ENCODE measurements around the gene LKAAEAR1. TPM values are rescaled to one million over a fixed set of nuclear protein-coding genes. Genes with fewer than 3 reads are reported as not detected.

The LKAAEAR1 gene
- total RNA-seq, 3 donors from 2014 or later (not counting 1 experiment from before 2014, with no cell fraction given): not detected

DNA sequence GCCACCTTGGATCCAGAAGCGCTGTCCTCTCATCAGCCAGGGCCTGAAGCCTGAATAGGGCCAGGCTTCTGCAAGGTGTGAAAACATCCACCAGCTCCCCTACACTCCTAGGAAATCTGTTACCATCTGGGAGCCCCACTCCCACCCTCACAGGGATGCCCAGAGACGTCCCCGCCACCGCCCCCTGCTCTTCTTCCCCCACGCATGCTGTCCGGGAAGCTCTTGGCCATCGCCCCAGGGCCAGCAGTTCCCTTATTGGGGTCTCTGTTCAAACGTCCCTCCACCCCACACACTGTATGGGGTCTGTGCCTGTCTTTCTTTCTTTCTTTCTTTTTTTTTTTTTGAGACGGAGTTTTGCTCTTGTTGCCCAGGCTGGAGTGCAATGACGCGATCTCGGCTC, 8.6 kb downstream of the LKAAEAR1 start:
- Mint-ChIP-seq H3K4me1 (peaks cover 11 to 43% of the 10 kb centered on the region in 2 donors), H3K4me3 (no peak overlapping the region), H3K36me3 (no peaks in the 10 kb centered on the region), H3K27me3 (ENCODE audit: low read depth in 2 of 2) (no peaks in the 10 kb centered on the region), H3K27ac (peak overlapping the region in 1 of 2 donors; percentile 7), H3K9me3 (no peaks in the 10 kb centered on the region)
- Histone ChIP-seq H3K27ac (ENCODE audit: low read length) (no peak overlapping the region), H3K36me3 (ENCODE audit: control insufficient read depth, insufficient read depth, low read length) (peaks cover 43% of the 10 kb centered on the region), H3K4me3 (ENCODE audit: low read length) (no peak overlapping the region), H3K4me1 (ENCODE audit: control insufficient read depth, insufficient read depth, low read length) (peaks cover 43% of the 10 kb centered on the region), H3K27me3 (ENCODE audit: control insufficient read depth, insufficient read depth, low read length) (no peaks in the 10 kb centered on the region), H3K9me3 (ENCODE audit: control insufficient read depth, insufficient read depth, low read length) (no peaks in the 10 kb centered on the region)
- intact Hi-C loops (cut with micrococcal nuclease): no loop called here
- 93% methylated on average over 12 of the region's 12 CpGs for WGBS (ENCODE audit: insufficient coverage)
- no peak for ATAC-seq
- TF ChIP-seq CTCF (IDR thresholded peaks at IDR 0.05): no peak
- no peak for DNase-seq

- no peak for TF ChIP-seq CTCF (IDR thresholded peaks at IDR 0.05)
- H3K27ac Mint-ChIP-seq: no peak overlapping the region
- 94% methylated on average over 8 of the region's 8 CpGs for WGBS (ENCODE audit: insufficient coverage)
- H3K4me1 Mint-ChIP-seq: peaks cover 11 to 39% of the 10 kb centered on the region in 2 donors
- Histone ChIP-seq H3K9me3 (ENCODE audit: control insufficient read depth, insufficient read depth, low read length) (no peaks in the 10 kb centered on the region), H3K36me3 (ENCODE audit: control insufficient read depth, insufficient read depth, low read length) (peaks cover 43% of the 10 kb centered on the region), H3K27me3 (ENCODE audit: control insufficient read depth, insufficient read depth, low read length) (no peaks in the 10 kb centered on the region), H3K4me3 (ENCODE audit: low read length) (no peak overlapping the region), H3K27ac (ENCODE audit: low read length) (no peak overlapping the region), H3K4me1 (ENCODE audit: control insufficient read depth, insufficient read depth, low read length) (peaks cover 40% of the 10 kb centered on the region)
- H3K9me3 Mint-ChIP-seq: no peaks in the 10 kb centered on the region
- H3K4me3 Mint-ChIP-seq: no peak overlapping the region
- intact Hi-C loops (cut with micrococcal nuclease): no loop called here
- no peaks in the 10 kb centered on the region for H3K27me3 Mint-ChIP-seq (ENCODE audit: low read depth in 2 of 2)
- no peak for ATAC-seq
- DNase-seq: no peak
- H3K36me3 Mint-ChIP-seq: no peaks in the 10 kb centered on the region
Observed at GRCh38 chr20:64074963-64075362, 9.2 kb downstream of the LKAAEAR1 start.

DNA sequence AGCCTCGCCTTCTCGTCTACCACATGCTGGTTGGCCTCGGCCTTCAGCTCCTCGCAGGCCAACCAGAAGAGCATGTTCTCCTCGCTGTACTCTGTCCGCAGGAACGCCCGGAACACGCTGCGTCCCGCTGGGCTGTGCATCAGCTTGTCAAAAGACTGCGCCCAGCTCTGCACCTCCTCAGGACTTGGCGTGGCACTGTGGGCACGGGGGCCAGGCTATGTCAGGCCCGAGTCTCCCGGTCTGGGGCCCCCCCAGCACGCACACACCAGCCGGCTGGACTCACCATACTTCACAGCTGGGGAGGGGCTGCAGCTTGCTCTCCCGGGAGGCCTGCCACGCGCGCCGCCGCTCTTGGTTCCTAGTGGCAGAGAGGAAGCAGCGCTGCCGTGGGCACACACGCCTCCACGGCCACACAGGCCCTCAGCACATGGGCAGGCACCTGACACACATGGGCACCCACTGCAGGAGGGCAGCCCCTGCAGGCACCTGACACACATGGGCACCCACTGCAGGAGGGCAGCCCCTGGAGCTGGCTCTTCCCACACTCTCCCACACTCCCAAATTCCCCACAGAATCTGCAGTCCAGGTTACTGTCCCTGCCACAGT, 9.9 kb downstream of the LKAAEAR1 start:
- H3K9me3 ChIP-seq (ENCODE audit: control insufficient read depth, insufficient read depth, low read length): no peaks in the 10 kb centered on the region
- DNase-seq (no peak), ATAC-seq (no peak)
- H3K4me3 ChIP-seq (ENCODE audit: low read length): no peak overlapping the region
- Mint-ChIP-seq H3K9me3 (no peaks in the 10 kb centered on the region), H3K4me3 (no peak overlapping the region), H3K27ac (no peak overlapping the region), H3K27me3 (ENCODE audit: low read depth in 2 of 2) (no peaks in the 10 kb centered on the region), H3K4me1 (peaks cover 11 to 39% of the 10 kb centered on the region in 2 donors), H3K36me3 (no peaks in the 10 kb centered on the region)
- WGBS (ENCODE audit: insufficient coverage): 89% methylated on average over 28 of the region's 28 CpGs
- no peak for TF ChIP-seq CTCF (IDR thresholded peaks at IDR 0.05)
- intact Hi-C loops (cut with micrococcal nuclease): no loop called here
- H3K4me1 ChIP-seq (ENCODE audit: control insufficient read depth, insufficient read depth, low read length): peaks cover 46% of the 10 kb centered on the region
- H3K36me3 ChIP-seq (ENCODE audit: control insufficient read depth, insufficient read depth, low read length): peaks cover 43% of the 10 kb centered on the region
- no peaks in the 10 kb centered on the region for H3K27me3 ChIP-seq (ENCODE audit: control insufficient read depth, insufficient read depth, low read length)
- H3K27ac ChIP-seq (ENCODE audit: low read length): no peak overlapping the region

Data from natural killer cell (primary cell).